ENCODE measurements around the gene CHPF2. TPM values are rescaled to one million over a fixed set of nuclear protein-coding genes. Genes with fewer than 3 reads are reported as not detected.

The CHPF2 gene
- total RNA-seq (2014; rRNA removed; shearing (Covaris generic)), result 24.9 and 26.1 TPM in 2 replicates
- 4.8 and 5.4 TPM in 2 replicates for polyA plus RNA-seq (2016; fragmentation: Nextera tagmentation; extraction: Ambion mirVana)
- long read RNA-seq, result 0 reads

- peaks cover 10% of the 10 kb centered on the region; the same call in 1 of the 2 replicates for H4K20me1 ChIP-seq (replicated peaks; ENCODE audit: insufficient read depth)
- H3K36me3 Mint-ChIP-seq (ENCODE audit: low read depth), result peaks cover 15% of the 10 kb centered on the region; the same call in 2 of the 3 replicates
- H3K4me3 Mint-ChIP-seq, result peak within 1 kb of the TSS; percentile 98
- H3K27me3 Mint-ChIP-seq (ENCODE audit: insufficient read depth, low read depth, poor library complexity), result peaks cover 9% of the 10 kb centered on the region
- H3K36me3 ChIP-seq (ENCODE audit: insufficient read depth), result no peaks in the 10 kb centered on the region
- DNase-seq (ENCODE audit: low spot score) (peak; percentile 90), ATAC-seq (peak; percentile 91)
- peak within 1 kb of the TSS; percentile 94 for H2AFZ ChIP-seq
- peak within 1 kb of the TSS; percentile 96 for H3K4me3 ChIP-seq
- TF ChIP-seq STAT1 (IDR thresholded peaks at IDR 0.05; ENCODE audit: unreplicated experiment), result no peak
- no peak for TF ChIP-seq ZNF114 (CRISPR knock-in tag; IDR thresholded peaks at IDR 0.05)
- TF ChIP-seq ETS1 (IDR thresholded peaks at IDR 0.05), result peak; percentile 86
- no peak for TF ChIP-seq ZNF462 (CRISPR knock-in tag; IDR thresholded peaks at IDR 0.05)
- TF ChIP-seq POLR2AphosphoS5 (IDR thresholded peaks at IDR 0.05; ENCODE audit: low read depth), result peak; percentile 91
- H3K79me2 ChIP-seq (replicated peaks; ENCODE audit: insufficient read depth), result peaks cover 19% of the 10 kb centered on the region
- H3K27ac ChIP-seq (ENCODE audit: low read depth), result peak within 1 kb of the TSS; percentile 74; the same call in 1 of the 2 replicates
- H3K4me1 ChIP-seq (ENCODE audit: insufficient read depth), result peaks cover 14% of the 10 kb centered on the region
- no peaks in the 10 kb centered on the region for H3K9me2 ChIP-seq (ENCODE audit: insufficient read depth)
- peaks cover 19% of the 10 kb centered on the region for H3K4me1 Mint-ChIP-seq
- H3F3A ChIP-seq (replicated peaks; ENCODE audit: low read depth), result peaks cover 9% of the 10 kb centered on the region
- peak within 1 kb of the TSS; percentile 95 for H3K4me2 ChIP-seq
- H3K27ac Mint-ChIP-seq, result peak within 1 kb of the TSS; percentile 96
- H3K9me3 Mint-ChIP-seq, result no peaks in the 10 kb centered on the region
- H3K27me3 ChIP-seq (ENCODE audit: insufficient read depth), result no peaks in the 10 kb centered on the region
Observed at GRCh38 chr7:151232091-151232916, at the start of gene CHPF2. Gene CHPF2, plus strand, starts transcription at chr7:151232483. Its CDS starts 1,529 bp downstream, at chr7:151234012.

Data from GM23338 (cell line).